OCI-LY3 (cell line): Measurements from ENCODE around the gene NEURL1.

Experiments used
- H2AFZ ChIP-seq: fragments of 200-600, 300-600 bp; shearing (Covaris generic); 2 replicates; pipeline ENCODE4 v1.6.0; 2014; ENCODE audit warnings: antibody characterized with exemption, low read depth, low read length
- H3K27ac ChIP-seq: fragments of 200-600, 300-600 bp; sonication (generic); 2 replicates; pipeline ENCODE4 v1.5.1; 2014; ENCODE audit warnings: mild to moderate bottlenecking, low read length, moderate library complexity, mixed read lengths
- H3K27me3 ChIP-seq: fragments of 200-600, 300-600 bp; sonication (generic); 2 replicates; pipeline ENCODE4 v1.6.1; 2014; ENCODE audit warnings: low read depth, low read length, mixed read lengths
- H3K36me3 ChIP-seq: fragments of 200-600, 300-600 bp; sonication (generic); replicated peaks from 2 replicates; pipeline ENCODE3; 2014; ENCODE audit warnings: low read depth, low read length, mixed read lengths
- H3K4me1 ChIP-seq: fragments of 300-600, 200-600 bp; sonication (generic); 2 replicates; pipeline ENCODE4 v1.6.1; 2014; ENCODE audit warnings: low read length, mixed read lengths
- H3K4me2 ChIP-seq: fragments of 200-600, 300-600 bp; sonication (generic); 2 replicates; pipeline ENCODE4 v1.6.1; 2014; ENCODE audit warnings: low read length, mixed read lengths
- H3K4me3 ChIP-seq: fragments of 300-600, 200-600 bp; sonication (generic); 2 replicates; pipeline ENCODE4 v1.5.1; 2014; ENCODE audit warnings: antibody characterized with exemption, mild to moderate bottlenecking, low read length, moderate library complexity
- H3K79me2 ChIP-seq: fragments of 300-600, 200-600 bp; shearing (Covaris generic); 2 replicates; pipeline ENCODE4 v1.6.1; 2014; ENCODE audit warnings: mild to moderate bottlenecking, low read length, mixed read lengths
- H3K9ac ChIP-seq: fragments of 300-600, 200-600 bp; shearing (Covaris generic); 2 replicates; pipeline ENCODE4 v1.6.0; 2014; ENCODE audit warnings: mild to moderate bottlenecking, low read length, moderate library complexity
- H3K9me3 ChIP-seq: fragments of 200-600, 300-600 bp; shearing (Covaris generic); 2 replicates; pipeline ENCODE4 v1.6.1; 2014; ENCODE audit warnings: low read length, mixed read lengths; ENCODE audit not compliant: insufficient read depth
- H4K20me1 ChIP-seq: fragments of 200-600, 300-600 bp; sonication (generic); 2 replicates; pipeline ENCODE4 v1.6.1; 2016; ENCODE audit warnings: low read length, mixed read lengths; ENCODE audit not compliant: insufficient read depth
- CTCF ChIP-seq: fragments of 200-600, 300-600 bp; sonication (generic); IDR thresholded peaks from 2 replicates; pipeline ENCODE4 v1.5.1; 2014; ENCODE audit warnings: antibody characterized with exemption, low read length, low read depth
- EZH2phosphoT487 ChIP-seq: fragments of 200-600 bp; shearing (Covaris generic); IDR thresholded peaks from 2 replicates; pipeline ENCODE4 v1.6.1; 2018; ENCODE audit warnings: antibody characterized with exemption, mixed run types, low read depth

The NEURL1 gene

GRCh38 chr10:103487410-103487708, 6.1 kb upstream of the NEURL1 start:
- H3K27ac ChIP-seq = no peak overlapping the region
- H3K4me2 ChIP-seq = no peak overlapping the region
- H3K27me3 ChIP-seq = peaks cover 3% of the 10 kb centered on the region; the same call in 1 of the 2 replicates
- no peaks in the 10 kb centered on the region for H3K9me3 ChIP-seq
- TF ChIP-seq EZH2phosphoT487 = no peak
- TF ChIP-seq CTCF = no peak
- no peaks in the 10 kb centered on the region for H3K79me2 ChIP-seq
- no peaks in the 10 kb centered on the region for H4K20me1 ChIP-seq
- H3K9ac ChIP-seq = no peak overlapping the region
- no peak overlapping the region for H2AFZ ChIP-seq
- H3K4me1 ChIP-seq = 0 out of 2 replicates have a peak, but pooled peaks cover under 1% of the 10 kb centered on the region
- H3K4me3 ChIP-seq = no peak overlapping the region
- H3K36me3 ChIP-seq = no peaks in the 10 kb centered on the region

- 0 out of 2 replicates have a peak, but pooled peaks cover 3% of the 10 kb centered on the region for H3K4me1 ChIP-seq
- H3K36me3 ChIP-seq = no peaks in the 10 kb centered on the region
- H3K27me3 ChIP-seq = peaks cover 28% of the 10 kb centered on the region
- H3K27ac ChIP-seq = no peak overlapping the region
- H3K4me3 ChIP-seq = no peak overlapping the region
- no peak overlapping the region for H3K4me2 ChIP-seq
- no peak for TF ChIP-seq EZH2phosphoT487
- no peak for TF ChIP-seq CTCF
- H4K20me1 ChIP-seq = no peaks in the 10 kb centered on the region
- no peaks in the 10 kb centered on the region for H3K79me2 ChIP-seq
- H3K9ac ChIP-seq = no peak overlapping the region
- no peak overlapping the region for H2AFZ ChIP-seq
- H3K9me3 ChIP-seq = no peaks in the 10 kb centered on the region
These were observed 2.6 kb upstream of the NEURL1 start for GRCh38 chr10:103490986-103491314.

GRCh38 chr10:103491729-103492364, 1.7 kb upstream of the NEURL1 start:
- no peaks in the 10 kb centered on the region for H3K79me2 ChIP-seq
- peaks cover 31% of the 10 kb centered on the region for H3K27me3 ChIP-seq
- H3K4me1 ChIP-seq = 0 out of 2 replicates have a peak, but pooled peaks cover 3% of the 10 kb centered on the region
- H3K9ac ChIP-seq = no peak overlapping the region
- TF ChIP-seq EZH2phosphoT487 (no peak), CTCF (no peak)
- H3K9me3 ChIP-seq = no peaks in the 10 kb centered on the region
- H2AFZ ChIP-seq = no peak overlapping the region
- no peaks in the 10 kb centered on the region for H3K36me3 ChIP-seq
- no peaks in the 10 kb centered on the region for H4K20me1 ChIP-seq
- H3K4me2 ChIP-seq = no peak overlapping the region
- no peak overlapping the region for H3K27ac ChIP-seq
- no peak overlapping the region for H3K4me3 ChIP-seq

GRCh38 chr10:103492655-103493261, 747 bp upstream of the NEURL1 start:
- Histone ChIP-seq H3K4me1 (0 out of 2 replicates have a peak, but pooled peaks cover 3% of the 10 kb centered on the region), H3K36me3 (no peaks in the 10 kb centered on the region), H3K27ac (no peak overlapping the region), H3K9me3 (no peaks in the 10 kb centered on the region), H3K79me2 (no peaks in the 10 kb centered on the region), H3K27me3 (peaks cover 31% of the 10 kb centered on the region), H3K9ac (no peak overlapping the region), H3K4me3 (peak overlapping the region; percentile 81), H2AFZ (no peak overlapping the region), H3K4me2 (peak overlapping the region; percentile 90), H4K20me1 (no peaks in the 10 kb centered on the region)
- TF ChIP-seq CTCF = no peak
- TF ChIP-seq EZH2phosphoT487 = no peak
